ENCODE data around the gene SPO11.
A peak's percentile ranks its signal among the peaks of the same experiment; 100 is the strongest.
"Not testable (repeated sequence)": the region's sequence is repeated elsewhere in the genome, so short reads cannot be mapped to it uniquely, and the experiment has no call there.

The SPO11 gene

DNA sequence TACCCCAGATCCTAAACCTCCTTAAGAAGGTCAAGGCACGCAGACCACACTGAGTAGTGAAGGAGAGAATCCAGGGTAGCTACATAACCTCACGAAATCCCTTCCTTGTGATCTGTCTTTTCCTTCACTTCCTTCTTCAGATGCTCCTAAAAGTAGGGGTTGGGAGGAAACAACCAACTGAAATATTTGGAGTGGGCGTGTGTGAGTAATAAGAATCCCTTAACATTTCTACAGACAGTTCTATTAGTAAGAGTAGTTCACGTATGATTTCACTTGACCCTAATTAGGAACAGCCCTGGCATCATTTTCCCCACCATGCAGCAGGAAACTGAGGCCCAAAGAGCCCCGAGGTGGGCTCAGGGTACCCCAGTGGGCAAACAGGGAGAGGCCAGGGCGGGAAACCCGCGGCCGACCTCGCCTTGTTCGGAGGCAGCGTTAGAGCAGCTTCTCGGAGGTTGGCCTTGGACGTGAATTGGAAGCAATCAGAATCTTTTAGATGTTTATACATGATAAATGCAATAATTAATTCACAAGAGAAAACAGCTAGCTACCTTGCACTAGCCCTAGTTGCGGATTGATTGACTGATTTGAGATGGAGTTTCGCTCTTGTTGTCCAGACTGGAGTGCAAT is 20.6 kb downstream of the SPO11 start:
- TF ChIP-seq, protein P1, sequence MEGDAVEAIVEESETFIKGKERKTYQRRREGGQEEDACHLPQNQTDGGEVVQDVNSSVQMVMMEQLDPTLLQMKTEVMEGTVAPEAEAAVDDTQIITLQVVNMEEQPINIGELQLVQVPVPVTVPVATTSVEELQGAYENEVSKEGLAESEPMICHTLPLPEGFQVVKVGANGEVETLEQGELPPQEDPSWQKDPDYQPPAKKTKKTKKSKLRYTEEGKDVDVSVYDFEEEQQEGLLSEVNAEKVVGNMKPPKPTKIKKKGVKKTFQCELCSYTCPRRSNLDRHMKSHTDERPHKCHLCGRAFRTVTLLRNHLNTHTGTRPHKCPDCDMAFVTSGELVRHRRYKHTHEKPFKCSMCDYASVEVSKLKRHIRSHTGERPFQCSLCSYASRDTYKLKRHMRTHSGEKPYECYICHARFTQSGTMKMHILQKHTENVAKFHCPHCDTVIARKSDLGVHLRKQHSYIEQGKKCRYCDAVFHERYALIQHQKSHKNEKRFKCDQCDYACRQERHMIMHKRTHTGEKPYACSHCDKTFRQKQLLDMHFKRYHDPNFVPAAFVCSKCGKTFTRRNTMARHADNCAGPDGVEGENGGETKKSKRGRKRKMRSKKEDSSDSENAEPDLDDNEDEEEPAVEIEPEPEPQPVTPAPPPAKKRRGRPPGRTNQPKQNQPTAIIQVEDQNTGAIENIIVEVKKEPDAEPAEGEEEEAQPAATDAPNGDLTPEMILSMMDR (IDR thresholded peaks at IDR 0.05; ENCODE audit: low read depth, low read length, missing control alignments) = no peak
- DNase-seq (ENCODE audit: low read depth) = no peak
- H3K4me3 ChIP-seq (ENCODE audit: low read depth, low read length) = no peak overlapping the region

DNA sequence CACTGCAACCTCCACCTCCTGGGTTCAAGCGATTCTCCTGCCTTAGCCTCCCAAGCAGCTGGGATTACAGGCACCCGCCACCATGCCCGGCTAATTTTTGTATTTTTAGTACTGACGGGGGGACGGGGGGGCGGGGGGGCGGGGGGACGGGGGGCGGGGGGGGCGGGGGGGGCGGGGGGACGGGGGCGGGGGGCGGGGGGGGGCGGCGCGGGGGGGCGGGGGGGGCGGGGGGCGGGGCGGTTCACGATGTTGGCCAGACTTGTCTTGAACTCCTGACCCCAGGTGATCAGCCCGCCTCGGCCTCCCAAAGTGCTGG is 21.1 kb downstream of the SPO11 start:
- DNase-seq (ENCODE audit: low read depth) = not testable (repeated sequence)
- peak overlapping the region; percentile 95 for H3K4me3 ChIP-seq (ENCODE audit: low read depth, low read length)

DNA sequence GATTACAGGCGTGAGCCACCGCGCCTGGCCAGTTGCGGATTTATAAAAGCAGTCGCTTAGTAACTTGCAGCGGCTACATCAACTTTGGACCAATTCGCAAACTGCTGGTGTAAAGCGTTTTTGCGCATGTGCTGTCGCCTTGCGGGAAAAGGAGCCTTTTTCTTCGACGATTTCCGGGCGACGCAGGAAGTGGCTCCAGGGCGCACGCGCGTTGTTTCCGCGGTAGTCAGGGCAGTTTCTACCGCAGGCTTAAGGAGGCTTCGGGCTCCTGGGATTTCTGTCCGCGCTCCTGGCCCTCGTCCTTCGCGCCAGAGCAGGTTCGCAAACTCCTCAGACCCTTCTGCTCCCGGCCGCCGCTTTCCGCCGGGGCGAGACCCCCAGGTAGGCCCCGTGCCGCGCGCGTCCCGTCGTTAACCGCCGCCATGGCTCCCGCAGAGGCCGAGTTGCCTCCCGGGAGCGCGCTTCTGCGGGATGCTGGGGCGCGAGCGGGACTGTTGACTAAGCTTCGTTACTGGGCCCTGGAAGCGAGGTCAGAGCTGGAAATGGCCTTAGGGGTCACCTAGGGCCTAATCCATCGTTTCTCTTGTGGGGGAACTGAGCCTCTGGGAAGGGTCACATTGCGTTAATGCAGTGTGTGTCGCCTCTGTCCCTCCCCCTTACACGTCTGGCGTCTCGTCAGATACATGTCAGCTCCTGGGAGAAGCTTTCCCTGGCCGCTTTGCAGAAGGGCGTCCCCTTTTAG is 21.6 kb downstream of the SPO11 start, which contains the start of gene RAE1:
RAE1 (plus strand) TSS at position 214 of the 742 bp plus-strand sequence. CDS start 2,784 bp downstream, outside the sequence.
- peak within 1 kb of the TSS; percentile 95 for H3K4me3 ChIP-seq (ENCODE audit: low read depth, low read length)
- peak; percentile 80 for DNase-seq (ENCODE audit: low read depth)
- TF ChIP-seq, protein P1 (IDR thresholded peaks at IDR 0.05; ENCODE audit: low read depth, low read length, missing control alignments) = no peak

DNA sequence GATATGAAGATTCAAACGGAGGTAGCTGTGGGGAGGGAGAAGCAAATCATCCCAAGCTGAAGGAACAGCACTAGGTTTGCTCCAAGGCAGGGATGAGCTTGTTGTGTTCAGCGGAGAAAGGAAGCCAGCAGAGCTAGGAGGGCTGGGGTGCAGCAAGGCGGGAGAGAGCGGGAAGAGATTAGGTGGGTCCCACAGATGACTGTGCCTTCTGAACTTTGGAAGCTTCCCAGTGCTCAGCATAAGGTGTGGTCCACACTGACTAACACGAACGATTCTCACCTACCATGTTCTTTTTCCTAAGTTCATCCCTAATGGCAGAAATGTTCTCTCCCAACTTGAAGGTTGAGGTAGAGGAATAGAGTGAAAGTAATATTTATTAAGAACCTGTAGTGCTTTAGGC is 22.7 kb downstream of the SPO11 start:
- TF ChIP-seq, protein P1 (IDR thresholded peaks at IDR 0.05; ENCODE audit: low read depth, low read length, missing control alignments) = no peak
- H3K4me3 ChIP-seq (ENCODE audit: low read depth, low read length) = peak overlapping the region; percentile 95
- no peak for DNase-seq (ENCODE audit: low read depth)

DNA sequence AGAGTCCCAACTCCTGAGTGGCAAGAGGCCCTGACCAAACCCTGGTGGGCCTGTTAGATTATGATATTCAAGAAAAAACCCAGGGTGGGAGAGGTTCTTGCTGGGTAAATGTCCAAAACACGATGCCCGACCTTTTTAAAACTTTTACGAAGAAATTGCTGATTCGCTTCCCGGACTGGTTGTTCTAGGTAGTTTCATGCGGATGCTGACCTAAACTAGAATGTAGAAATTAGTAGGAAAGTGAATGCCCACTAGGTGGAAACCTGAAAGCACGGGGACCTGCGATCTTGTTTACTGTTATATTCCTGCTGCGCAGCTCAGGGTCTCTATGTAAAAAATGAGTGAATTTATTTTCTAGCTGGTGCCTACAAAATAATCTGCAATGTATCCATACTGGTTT is 23.7 kb downstream of the SPO11 start:
- DNase-seq (ENCODE audit: low read depth) = no peak
- H3K4me3 ChIP-seq (ENCODE audit: low read depth, low read length) = no peak overlapping the region
- TF ChIP-seq, protein P1 (IDR thresholded peaks at IDR 0.05; ENCODE audit: low read depth, low read length, missing control alignments) = no peak

DNA sequence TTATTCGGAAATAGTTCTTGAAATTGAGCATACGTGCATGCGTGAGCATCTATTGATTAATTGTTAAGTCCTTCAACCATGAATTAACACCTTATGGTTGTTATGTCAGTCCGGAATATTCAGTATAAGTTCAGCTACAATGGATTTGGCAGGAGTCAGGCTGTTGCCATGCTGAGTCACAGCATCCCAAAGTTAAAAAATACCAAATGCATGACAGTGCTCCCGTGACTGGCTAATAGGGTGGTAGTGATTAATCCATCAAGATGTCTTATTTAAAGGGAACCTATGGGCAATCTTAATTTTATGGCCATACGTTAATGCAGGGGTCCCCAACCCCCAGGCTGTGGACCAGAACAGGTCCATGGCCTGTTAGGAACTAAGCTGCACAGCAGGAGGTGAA is 31.9 kb downstream of the SPO11 start:
- TF ChIP-seq, protein P1 (IDR thresholded peaks at IDR 0.05; ENCODE audit: low read depth, low read length, missing control alignments) = no peak
- no peak for DNase-seq (ENCODE audit: low read depth)
- H3K4me3 ChIP-seq (ENCODE audit: low read depth, low read length) = no peak overlapping the region

DNA sequence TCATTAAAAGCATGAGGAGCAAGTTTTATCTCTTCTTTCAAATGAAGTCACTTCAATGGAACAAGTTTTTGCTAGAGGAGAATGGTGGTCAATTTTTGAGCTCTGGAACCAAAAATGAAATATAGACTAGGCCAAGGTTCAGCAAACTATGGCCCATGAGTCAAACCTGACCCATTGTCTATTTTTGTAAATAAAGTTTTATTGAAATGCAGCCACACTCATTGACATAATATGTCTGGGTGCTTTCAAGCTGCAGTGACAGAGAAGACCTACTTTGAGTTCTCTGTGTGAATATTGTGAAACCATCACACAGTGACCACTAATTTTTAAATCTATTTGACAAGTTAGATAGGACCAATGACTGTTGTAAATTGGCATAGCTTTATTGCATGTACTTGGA is 34.8 kb downstream of the SPO11 start:
- no peak overlapping the region for H3K4me3 ChIP-seq (ENCODE audit: low read depth, low read length)
- DNase-seq (ENCODE audit: low read depth) = no peak
- TF ChIP-seq, protein P1 (IDR thresholded peaks at IDR 0.05; ENCODE audit: low read depth, low read length, missing control alignments) = no peak
